Sciatic nerve (tissue), 2 donors: Measurements from ENCODE around the gene PCDH12. TPM values are rescaled to one million over a fixed set of nuclear protein-coding genes. Genes with fewer than 3 reads are reported as not detected.
A peak's percentile ranks its signal among the peaks of the same experiment; 100 is the strongest.

Experiments
- ATAC-seq: fragments of 200-7000 bp; cut with Tn5 transposase; one replicate; pipeline ENCODE4 v1.9.1; 2020; ENCODE audit warnings: mild to moderate bottlenecking, moderate library complexity
- DNase-seq: peaks from one replicate; pipeline ENCODE4 v3.0.0-alpha.2; 2020; ENCODE audit warnings: low spot score
- intact Hi-C: fragments of 100-400 bp; cut with DNase I; formaldehyde crosslinking; loops from one replicate; pipeline ENCODE4 v1.14.2; 2022
- total RNA-seq: library from RNA; stranded (reverse); fragmentation: NEBNext Ultra II Directional; extraction: Animal tissue kit (Norgen Biotek cat#: 25700); gene quantifications from one replicate; pipeline ENCODE4 v1.2.1, GENCODE V29; 2021
- donor health status: DM: no; HTN: no; CAD: no.
- donor health status: DM: no; HTN: no; CAD: no.

PCDH12 gene
- total RNA-seq, 1 donor from 2014 or later: 7.0 TPM

GRCh38 chr5:141917760-141918159, 40.2 kb downstream of the PCDH12 start:
- ATAC-seq: no peak
- no peak for DNase-seq
- intact Hi-C loops: no loop called here

- ATAC-seq (no peak), DNase-seq (no peak)
- intact Hi-C loops: no loop called here
These were observed 41.5 kb downstream of the PCDH12 start for GRCh38 chr5:141916522-141916921.

- no peak for ATAC-seq
- intact Hi-C loops: no loop called here
- no peak for DNase-seq
These were observed 42.1 kb downstream of the PCDH12 start for GRCh38 chr5:141915881-141916336.

- ATAC-seq (no peak), DNase-seq (no peak)
- intact Hi-C loops: no loop called here
These were observed 43.2 kb downstream of the PCDH12 start for GRCh38 chr5:141914797-141915196.

GRCh38 chr5:141914199-141914743, 43.7 kb downstream of the PCDH12 start:
- ATAC-seq: peak; percentile 92
- peak; percentile 76 for DNase-seq

GRCh38 chr5:141913560-141914198, 44.3 kb downstream of the PCDH12 start:
- ATAC-seq (no peak), DNase-seq (no peak)
- intact Hi-C loops: no loop called here

More at GRCh38 chr5:141914199-141914743, 43.7 kb downstream of the PCDH12 start:
- intact Hi-C loops: no loop called here

- no peak for ATAC-seq
- DNase-seq: no peak
- intact Hi-C loops: no loop called here
These were observed 47.7 kb downstream of the PCDH12 start for GRCh38 chr5:141910271-141910673.

GRCh38 chr5:141909212-141909611, 48.8 kb downstream of the PCDH12 start:
- ATAC-seq (no peak), DNase-seq (no peak)
- intact Hi-C loops: no loop called here

- intact Hi-C loops: no loop called here
- no peak for ATAC-seq
These were observed 49.2 kb downstream of the PCDH12 start for GRCh38 chr5:141908796-141909195.

GRCh38 chr5:141906972-141907371, 51.0 kb downstream of the PCDH12 start:
- ATAC-seq: no peak

More at GRCh38 chr5:141908796-141909195, 49.2 kb downstream of the PCDH12 start:
- DNase-seq: no peak

GRCh38 chr5:141906517-141906916, 51.5 kb downstream of the PCDH12 start:
- ATAC-seq: no peak
- intact Hi-C loops: no loop called here

More at GRCh38 chr5:141906972-141907371, 51.0 kb downstream of the PCDH12 start:
- intact Hi-C loops: no loop called here
- DNase-seq: no peak

GRCh38 chr5:141904551-141904950, 53.5 kb downstream of the PCDH12 start:
- DNase-seq: no peak
- no peak for ATAC-seq
- intact Hi-C loops: no loop called here

More at GRCh38 chr5:141906517-141906916, 51.5 kb downstream of the PCDH12 start:
- DNase-seq: no peak

GRCh38 chr5:141903261-141903660, 54.7 kb downstream of the PCDH12 start:
- ATAC-seq (no peak), DNase-seq (no peak)
- intact Hi-C loops: no loop called here

GRCh38 chr5:141902015-141902814, 55.8 kb downstream of the PCDH12 start:
- intact Hi-C loops: no loop called here
- DNase-seq (no peak), ATAC-seq (no peak)

GRCh38 chr5:141898448-141899049, 59.5 kb downstream of the PCDH12 start:
- intact Hi-C loops: no loop called here
- ATAC-seq (no peak), DNase-seq (no peak)

- ATAC-seq (no peak), DNase-seq (no peak)
- intact Hi-C loops: no loop called here
These were observed 60.6 kb downstream of the PCDH12 start for GRCh38 chr5:141897425-141897824.
